Caco-2 (cell line): ENCODE results near the gene RBFOX1. TPM values are rescaled to one million over a fixed set of nuclear protein-coding genes. Genes with fewer than 3 reads are reported as not detected.

Experiments
- BruUV-seq: library from RNA; stranded (reverse); fragments of 400-500 nt; replicated peaks from 2 replicates; lab custom pipeline; 2021; lab: Mats Ljungman, UMichigan
- CTCF ChIA-PET: fragments of 300-600 bp; sonication (Branson Sonifier 250); formaldehyde crosslinking; loops from one replicate; lab custom pipeline; 2022; ENCODE audit warnings: antibody characterized with exemption; lab: Charles Lee
- POLR2A ChIA-PET: fragments of 300-600 bp; sonication (Branson Sonifier 250); formaldehyde crosslinking; loops from one replicate; lab custom pipeline; 2022; ENCODE audit warnings: antibody characterized with exemption; lab: Charles Lee
- DNase-seq, 2 experiments: peaks; one replicate each; pipeline versions ENCODE4 v3.0.0 to v3.0.0-alpha.2; 2020 to 2022
- H3K27me3 ChIP-seq: replicated peaks from 2 replicates; pipeline ENCODE4 v1.6.0; 2011; ENCODE audit warnings: low read length; ENCODE audit not compliant: control insufficient read depth, insufficient read depth
- H3K36me3 ChIP-seq: 2 replicates; pipeline ENCODE4 v1.5.1; 2011; ENCODE audit warnings: low read length; ENCODE audit not compliant: control insufficient read depth, insufficient read depth
- H3K4me1 ChIP-seq: fragments of 250-450 bp; sonication (Bioruptor Pico); 2 replicates; pipeline ENCODE4 v1.5.1; 2020; ENCODE audit warnings: mild to moderate bottlenecking
- H3K4me3 ChIP-seq: 2 replicates; pipeline ENCODE4 v1.5.1; 2011; ENCODE audit warnings: low read depth, mild to moderate bottlenecking, control low read depth, low read length
- H3K9me3 ChIP-seq: fragments of 250-450 bp; sonication (Bioruptor Pico); 2 replicates; pipeline ENCODE4 v1.5.1; 2020; ENCODE audit warnings: mild to moderate bottlenecking, moderate library complexity
- H3K27ac Mint-ChIP-seq: one replicate; pipeline ENCODE4 v1.8.0; 2022; ENCODE audit warnings: mixed read lengths; ENCODE audit not compliant: unreplicated experiment
- H3K27me3 Mint-ChIP-seq: one replicate; pipeline ENCODE4 v1.8.0; 2022; ENCODE audit warnings: mixed read lengths; ENCODE audit not compliant: insufficient read depth, unreplicated experiment
- H3K36me3 Mint-ChIP-seq: one replicate; pipeline ENCODE4 v1.8.0; 2022; ENCODE audit warnings: mild to moderate bottlenecking, mixed read lengths; ENCODE audit not compliant: insufficient read depth, unreplicated experiment
- H3K4me1 Mint-ChIP-seq: one replicate; pipeline ENCODE4 v1.8.0; 2022; ENCODE audit warnings: low read depth, mixed read lengths; ENCODE audit not compliant: unreplicated experiment
- H3K4me3 Mint-ChIP-seq: one replicate; pipeline ENCODE4 v1.8.0; 2022; ENCODE audit warnings: mild to moderate bottlenecking, moderate library complexity, mixed read lengths; ENCODE audit not compliant: unreplicated experiment
- H3K9me3 Mint-ChIP-seq: one replicate; pipeline ENCODE4 v1.8.0; 2022; ENCODE audit warnings: mixed read lengths; ENCODE audit not compliant: unreplicated experiment
- CTCF ChIP-seq, 2 experiments: fragments of 200-600 bp in 1 of 2; IDR thresholded peaks; 1 replicate in 1 of 2; 2 replicates in 1 of 2; pipeline versions ENCODE4 v1.5.1 to v1.8.0; 2011 to 2022; ENCODE audit warnings: antibody characterized with exemption in 1 of 2, control low read depth in 1 of 2, inconsistent platforms in 1 of 2, low read depth in 1 of 2, low read length in 1 of 2, mild to moderate bottlenecking in 1 of 2, moderate library complexity in 1 of 2; ENCODE audit not compliant: insufficient read depth in 1 of 2, severe bottlenecking in 1 of 2, unreplicated experiment in 1 of 2
- intact Hi-C: fragments of 100-400 bp; cut with micrococcal nuclease; formaldehyde crosslinking; loops from one replicate; pipeline ENCODE4 v1.10.0; 2022; ENCODE audit not compliant: unreplicated experiment
- total RNA-seq: library from RNA; stranded (reverse); gene quantifications from 2 replicates; pipeline ENCODE4 v1.2.3, GENCODE V29; 2022

RBFOX1 gene
- total RNA-seq, 1 experiment from 2014 or later = 0.91 TPM

GRCh38 chr16:7324321-7324720, 8.3 kb upstream of the RBFOX1 start:
- ChIA-PET CTCF (no interaction called here), POLR2A (no interaction called here)
- no peak overlapping the region for H3K4me3 ChIP-seq
- H3K9me3 Mint-ChIP-seq = no peaks in the 10 kb centered on the region
- no peaks in the 10 kb centered on the region for H3K4me1 ChIP-seq
- no peaks in the 10 kb centered on the region; the same call in 1 of the 2 replicates for H3K27me3 ChIP-seq
- H3K27me3 Mint-ChIP-seq = peaks cover 12% of the 10 kb centered on the region
- no peak for TF ChIP-seq CTCF (IDR thresholded peaks at IDR 0.05; ENCODE audit: insufficient read depth in 1 of 2, low read depth in 1 of 2, low read length in 1 of 2, severe bottlenecking in 1 of 2, unreplicated experiment in 1 of 2)
- no TSS peak for BruUV-seq
- H3K36me3 Mint-ChIP-seq = no peaks in the 10 kb centered on the region
- no peak overlapping the region for H3K27ac Mint-ChIP-seq
- H3K4me3 Mint-ChIP-seq = no peak overlapping the region
- intact Hi-C loops = no loop called here
- no peaks in the 10 kb centered on the region for H3K4me1 Mint-ChIP-seq
- no peak for DNase-seq
- H3K36me3 ChIP-seq = no peaks in the 10 kb centered on the region
- no peaks in the 10 kb centered on the region for H3K9me3 ChIP-seq

- Histone ChIP-seq H3K4me1 (no peaks in the 10 kb centered on the region), H3K27me3 (no peaks in the 10 kb centered on the region; the same call in 1 of the 2 replicates), H3K4me3 (no peak overlapping the region), H3K36me3 (no peaks in the 10 kb centered on the region), H3K9me3 (no peaks in the 10 kb centered on the region)
- ChIA-PET CTCF (no interaction called here), POLR2A (no interaction called here)
- TF ChIP-seq CTCF (IDR thresholded peaks at IDR 0.05; ENCODE audit: insufficient read depth in 1 of 2, low read depth in 1 of 2, low read length in 1 of 2, severe bottlenecking in 1 of 2, unreplicated experiment in 1 of 2) = no peak
- DNase-seq = no peak
- Mint-ChIP-seq H3K36me3 (no peaks in the 10 kb centered on the region), H3K27me3 (peaks cover 16% of the 10 kb centered on the region), H3K4me1 (no peaks in the 10 kb centered on the region), H3K27ac (no peak overlapping the region), H3K4me3 (no peak overlapping the region), H3K9me3 (no peaks in the 10 kb centered on the region)
- BruUV-seq = no TSS peak
- intact Hi-C loops = no loop called here
Measured at GRCh38 chr16:7325834-7326233, 6.8 kb upstream of the RBFOX1 start.

GRCh38 chr16:7330709-7331108, 1.9 kb upstream of the RBFOX1 start:
- BruUV-seq = no TSS peak
- H3K4me1 ChIP-seq = no peaks in the 10 kb centered on the region
- H3K36me3 ChIP-seq = no peaks in the 10 kb centered on the region
- Mint-ChIP-seq H3K4me1 (no peaks in the 10 kb centered on the region), H3K36me3 (no peaks in the 10 kb centered on the region), H3K27me3 (peaks cover 22% of the 10 kb centered on the region), H3K27ac (no peak overlapping the region), H3K4me3 (no peak overlapping the region), H3K9me3 (no peaks in the 10 kb centered on the region)
- POLR2A ChIA-PET = no interaction called here
- H3K4me3 ChIP-seq = no peak overlapping the region
- CTCF ChIA-PET = no interaction called here
- no peak for DNase-seq
- no peaks in the 10 kb centered on the region for H3K9me3 ChIP-seq
- H3K27me3 ChIP-seq = no peaks in the 10 kb centered on the region
- TF ChIP-seq CTCF (IDR thresholded peaks at IDR 0.05; ENCODE audit: insufficient read depth in 1 of 2, low read depth in 1 of 2, low read length in 1 of 2, severe bottlenecking in 1 of 2, unreplicated experiment in 1 of 2) = no peak
- intact Hi-C loops = no loop called here
